Fibroblast of lung (primary cell): Measurements from ENCODE around the gene GRIA1. TPM values are rescaled to one million over a fixed set of nuclear protein-coding genes. Genes with fewer than 3 reads are reported as not detected.

Experiments used
- DNase-seq, 2 donors: peaks; one replicate each; pipeline versions ENCODE4 v3.0.0 to v3.0.0-alpha.2; 2010; ENCODE audit warnings: low read depth in 2 of 2
- H2AFZ ChIP-seq: 2 replicates; pipeline ENCODE4 v1.5.1; 2012; ENCODE audit warnings: low read length, control low read depth, inconsistent platforms
- H3K27ac ChIP-seq: 2 replicates; pipeline ENCODE4 v1.5.1; 2011; ENCODE audit warnings: low read length, control low read depth; ENCODE audit not compliant: insufficient read depth
- H3K27me3 ChIP-seq: 2 replicates; pipeline ENCODE4 v1.5.1; 2011; ENCODE audit warnings: mild to moderate bottlenecking, low read length; ENCODE audit not compliant: control insufficient read depth, insufficient read depth
- H3K36me3 ChIP-seq: 2 replicates; pipeline ENCODE4 v1.5.1; 2011; ENCODE audit warnings: low read length; ENCODE audit not compliant: control insufficient read depth, insufficient read depth
- H3K4me1 ChIP-seq: 2 replicates; pipeline ENCODE4 v1.5.1; 2011; ENCODE audit warnings: low read length; ENCODE audit not compliant: control insufficient read depth, insufficient read depth; ENCODE audit errors: extremely low read depth
- H3K4me2 ChIP-seq: 2 replicates; pipeline ENCODE4 v1.5.1; 2011; ENCODE audit warnings: low read length, control low read depth; ENCODE audit not compliant: insufficient read depth; ENCODE audit errors: extremely low read depth
- H3K4me3 ChIP-seq, 4 experiments: fragments of 200-600 bp in 1 of 4; sonication (generic) in 1 of 4; replicated peaks in 1 of 4; 2 replicates each; pipeline ENCODE4 v1.5.1; 2011 to 2016; ENCODE audit warnings: low read length in 4 of 4, low read depth in 3 of 4, mild to moderate bottlenecking in 3 of 4, control low read depth in 2 of 4, inconsistent platforms in 1 of 4, mixed read lengths in 1 of 4; ENCODE audit not compliant: insufficient read depth in 1 of 4; ENCODE audit errors: control extremely low read depth in 1 of 4
- H3K79me2 ChIP-seq: 2 replicates; pipeline ENCODE4 v1.5.1; 2012; ENCODE audit warnings: mild to moderate bottlenecking, low read length, inconsistent platforms; ENCODE audit not compliant: control insufficient read depth, insufficient read depth
- H3K9ac ChIP-seq: 2 replicates; pipeline ENCODE4 v1.5.1; 2011; ENCODE audit warnings: mild to moderate bottlenecking, low read length, control low read depth; ENCODE audit not compliant: insufficient read depth
- H3K9me3 ChIP-seq: 2 replicates; pipeline ENCODE4 v1.5.1; 2012; ENCODE audit warnings: low read depth, low read length; ENCODE audit not compliant: control insufficient read depth, insufficient read depth
- H4K20me1 ChIP-seq: 2 replicates; pipeline ENCODE4 v1.5.1; 2011; ENCODE audit warnings: low read length; ENCODE audit not compliant: control insufficient read depth, insufficient read depth; ENCODE audit errors: extremely low read depth
- CTCF ChIP-seq, 2 donors: IDR thresholded peaks in 1 of 2; conservative IDR thresholded peaks in 1 of 2; 1 replicate in 1 of 2; 2 replicates in 1 of 2; pipeline ENCODE4 v1.5.1; 2011 to 2012; ENCODE audit warnings: low read length in 2 of 2, control low read depth in 1 of 2, inconsistent platforms in 1 of 2, low read depth in 1 of 2, mild to moderate bottlenecking in 1 of 2
- EZH2 ChIP-seq: IDR thresholded peaks from 2 replicates; pipeline ENCODE4 v1.5.1; 2012; ENCODE audit warnings: low read length, control low read depth, mild to moderate bottlenecking; ENCODE audit errors: missing control alignments
- polyA plus RNA-seq, 2 donors: library from polyadenylated mRNA; depleted of rRNA in 1 of 2; stranded (reverse) in 1 of 2; unstranded in 1 of 2; fragments of >200 nt; gene quantifications; 2 replicates each; pipeline ENCODE4 v1.2.1, GENCODE V29; 2011 to 2012; ENCODE audit warnings: missing spikeins in 1 of 2
- total RNA-seq: library from RNA; depleted of rRNA; stranded (reverse); fragments of >200 nt; gene quantifications from 2 replicates; pipeline ENCODE4 v1.2.1, GENCODE V29; 2014

Gene GRIA1
- total and polyA plus RNA-seq, 2 donors (not counting 1 experiment from before 2014, with no cell fraction given) = 2.0 to 4.5 TPM

GRCh38 chr5:153756540-153756939 lies 266.1 kb downstream of the GRIA1 start:
- Histone ChIP-seq H3K36me3 (no peaks in the 10 kb centered on the region), H3K27me3 (no peaks in the 10 kb centered on the region), H2AFZ (no peak overlapping the region), H4K20me1 (no peaks in the 10 kb centered on the region), H3K9ac (no peak overlapping the region), H3K4me3 (no peak overlapping the region), H3K9me3 (no peaks in the 10 kb centered on the region), H3K79me2 (no peaks in the 10 kb centered on the region), H3K4me1 (no peaks in the 10 kb centered on the region), H3K27ac (no peak overlapping the region), H3K4me2 (no peak overlapping the region)
- TF ChIP-seq EZH2 = no peak
- TF ChIP-seq CTCF (conservative IDR thresholded peaks at IDR 0.05 in 1 of 2, IDR thresholded peaks at IDR 0.05 in 1 of 2; ENCODE audit: low read depth in 1 of 2, low read length in 2 of 2) = peak; percentile 18 to 27
- DNase-seq = peak; percentile 2 to 29

DNA sequence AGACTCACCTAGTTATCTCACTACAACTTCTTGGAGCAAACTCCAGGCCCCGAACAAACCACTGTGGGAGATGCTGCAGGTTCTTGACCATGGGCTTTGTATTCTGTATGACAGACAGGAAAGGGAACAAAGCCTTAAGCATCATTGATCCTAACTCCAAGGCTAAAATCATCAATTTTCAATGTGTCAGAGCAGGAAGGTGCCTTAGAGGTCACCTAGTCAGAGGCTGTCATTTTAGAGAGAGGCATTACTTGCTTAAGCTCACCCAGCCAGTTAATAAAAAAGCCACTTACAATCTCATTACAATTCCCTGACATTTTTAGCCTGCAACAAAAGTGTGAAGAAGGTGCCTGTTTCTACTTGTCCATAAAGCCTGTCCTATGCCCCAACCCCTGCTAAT lies 275.5 kb downstream of the GRIA1 start:
- H3K79me2 ChIP-seq = no peaks in the 10 kb centered on the region
- H3K36me3 ChIP-seq = no peaks in the 10 kb centered on the region
- no peak overlapping the region for H3K4me3 ChIP-seq
- H3K9me3 ChIP-seq = no peaks in the 10 kb centered on the region
- no peak overlapping the region for H2AFZ ChIP-seq
- no peaks in the 10 kb centered on the region for H3K4me1 ChIP-seq
- no peak overlapping the region for H3K27ac ChIP-seq
- H3K27me3 ChIP-seq = no peaks in the 10 kb centered on the region
- H3K9ac ChIP-seq = no peak overlapping the region
- TF ChIP-seq EZH2 (no peak), CTCF (conservative IDR thresholded peaks at IDR 0.05 in 1 of 2, IDR thresholded peaks at IDR 0.05 in 1 of 2; ENCODE audit: low read depth in 1 of 2, low read length in 2 of 2) (no peak)
- H3K4me2 ChIP-seq = no peak overlapping the region
- no peak for DNase-seq
- no peaks in the 10 kb centered on the region for H4K20me1 ChIP-seq

DNA sequence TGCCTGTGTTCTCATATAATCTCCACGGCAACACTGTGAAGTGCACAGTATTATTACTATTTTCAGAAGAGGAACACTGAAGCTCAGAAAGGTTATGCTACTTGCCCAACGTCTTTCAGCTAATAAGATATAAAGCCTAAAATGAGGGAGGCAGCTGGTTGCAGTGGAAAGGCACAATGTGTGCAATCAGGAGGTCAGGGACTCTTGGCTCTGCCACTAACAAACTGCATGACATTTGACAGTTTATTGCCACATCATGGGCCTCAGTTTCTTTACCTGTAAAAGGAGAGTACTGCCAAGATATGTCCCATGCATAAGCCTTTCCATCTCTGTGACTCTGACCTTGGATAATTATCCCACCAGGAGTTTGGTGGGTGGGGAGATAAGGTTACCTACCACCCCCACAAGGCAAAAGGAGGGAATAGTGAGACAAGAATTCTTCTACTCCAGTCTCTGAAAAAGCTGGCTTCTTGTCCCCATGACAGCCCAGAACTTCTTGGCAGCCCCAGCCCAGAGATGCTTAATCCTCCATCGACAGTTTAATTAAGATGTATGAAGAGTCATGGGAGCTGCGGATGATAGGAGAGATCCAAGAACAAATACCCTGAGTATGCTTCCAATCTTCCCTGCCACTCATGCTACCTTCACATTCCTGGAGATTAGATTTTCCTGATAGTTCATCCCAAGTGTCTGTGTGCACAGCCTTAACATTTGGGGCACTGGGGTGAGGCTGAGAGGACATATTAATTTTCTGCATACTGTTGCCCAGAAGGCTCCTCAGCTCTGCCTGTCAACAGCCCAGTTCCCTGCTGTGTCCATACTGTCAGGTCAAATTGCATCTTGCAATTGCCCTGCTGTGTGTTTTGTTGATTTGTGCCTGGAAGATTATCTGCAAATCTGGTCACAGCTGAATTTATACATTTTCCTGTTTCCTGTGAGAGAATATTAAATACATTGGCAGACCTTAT lies 277.0 kb downstream of the GRIA1 start:
- Histone ChIP-seq H3K27ac (no peak overlapping the region), H3K79me2 (no peaks in the 10 kb centered on the region), H2AFZ (no peak overlapping the region), H3K4me3 (no peak overlapping the region), H3K4me2 (no peak overlapping the region), H3K9ac (no peak overlapping the region), H3K36me3 (no peaks in the 10 kb centered on the region), H4K20me1 (no peaks in the 10 kb centered on the region), H3K27me3 (no peaks in the 10 kb centered on the region), H3K9me3 (no peaks in the 10 kb centered on the region), H3K4me1 (no peaks in the 10 kb centered on the region)
- TF ChIP-seq EZH2 = no peak
- no peak for TF ChIP-seq CTCF (conservative IDR thresholded peaks at IDR 0.05 in 1 of 2, IDR thresholded peaks at IDR 0.05 in 1 of 2; ENCODE audit: low read depth in 1 of 2, low read length in 2 of 2)
- no peak for DNase-seq
